Caco-2 (cell line): ENCODE results near the gene P4HTM. TPM values are rescaled to one million over a fixed set of nuclear protein-coding genes. Genes with fewer than 3 reads are reported as not detected.
A peak's percentile ranks its signal among the peaks of the same experiment; 100 is the strongest.

ENCODE experiments used
- BruUV-seq: library from RNA; stranded (reverse); fragments of 400-500 nt; replicated peaks from 2 replicates; lab custom pipeline; 2021; lab: Mats Ljungman, UMichigan
- CTCF ChIA-PET: fragments of 300-600 bp; sonication (Branson Sonifier 250); formaldehyde crosslinking; loops from one replicate; lab custom pipeline; 2022; ENCODE audit warnings: antibody characterized with exemption; lab: Charles Lee
- POLR2A ChIA-PET: fragments of 300-600 bp; sonication (Branson Sonifier 250); formaldehyde crosslinking; loops from one replicate; lab custom pipeline; 2022; ENCODE audit warnings: antibody characterized with exemption; lab: Charles Lee
- DNase-seq, 2 experiments: peaks; one replicate each; pipeline versions ENCODE4 v3.0.0 to v3.0.0-alpha.2; 2020 to 2022
- H3K27me3 ChIP-seq: replicated peaks from 2 replicates; pipeline ENCODE4 v1.6.0; 2011; ENCODE audit warnings: low read length; ENCODE audit not compliant: control insufficient read depth, insufficient read depth
- H3K36me3 ChIP-seq: 2 replicates; pipeline ENCODE4 v1.5.1; 2011; ENCODE audit warnings: low read length; ENCODE audit not compliant: control insufficient read depth, insufficient read depth
- H3K4me1 ChIP-seq: fragments of 250-450 bp; sonication (Bioruptor Pico); 2 replicates; pipeline ENCODE4 v1.5.1; 2020; ENCODE audit warnings: mild to moderate bottlenecking
- H3K4me3 ChIP-seq: 2 replicates; pipeline ENCODE4 v1.5.1; 2011; ENCODE audit warnings: low read depth, mild to moderate bottlenecking, control low read depth, low read length
- H3K9me3 ChIP-seq: fragments of 250-450 bp; sonication (Bioruptor Pico); 2 replicates; pipeline ENCODE4 v1.5.1; 2020; ENCODE audit warnings: mild to moderate bottlenecking, moderate library complexity
- H3K27ac Mint-ChIP-seq: one replicate; pipeline ENCODE4 v1.8.0; 2022; ENCODE audit warnings: mixed read lengths; ENCODE audit not compliant: unreplicated experiment
- H3K27me3 Mint-ChIP-seq: one replicate; pipeline ENCODE4 v1.8.0; 2022; ENCODE audit warnings: mixed read lengths; ENCODE audit not compliant: insufficient read depth, unreplicated experiment
- H3K36me3 Mint-ChIP-seq: one replicate; pipeline ENCODE4 v1.8.0; 2022; ENCODE audit warnings: mild to moderate bottlenecking, mixed read lengths; ENCODE audit not compliant: insufficient read depth, unreplicated experiment
- H3K4me1 Mint-ChIP-seq: one replicate; pipeline ENCODE4 v1.8.0; 2022; ENCODE audit warnings: low read depth, mixed read lengths; ENCODE audit not compliant: unreplicated experiment
- H3K4me3 Mint-ChIP-seq: one replicate; pipeline ENCODE4 v1.8.0; 2022; ENCODE audit warnings: mild to moderate bottlenecking, moderate library complexity, mixed read lengths; ENCODE audit not compliant: unreplicated experiment
- H3K9me3 Mint-ChIP-seq: one replicate; pipeline ENCODE4 v1.8.0; 2022; ENCODE audit warnings: mixed read lengths; ENCODE audit not compliant: unreplicated experiment
- intact Hi-C: fragments of 100-400 bp; cut with micrococcal nuclease; formaldehyde crosslinking; loops from one replicate; pipeline ENCODE4 v1.10.0; 2022; ENCODE audit not compliant: unreplicated experiment
- total RNA-seq: library from RNA; stranded (reverse); gene quantifications from 2 replicates; pipeline ENCODE4 v1.2.3, GENCODE V29; 2022
- TF ChIP-seq, protein P1 (sequence below), 2 experiments: fragments of 200-600 bp in 1 of 2; IDR thresholded peaks; 1 replicate in 1 of 2; 2 replicates in 1 of 2; pipeline versions ENCODE4 v1.5.1 to v1.8.0; 2011 to 2022; ENCODE audit warnings: antibody characterized with exemption in 1 of 2, control low read depth in 1 of 2, inconsistent platforms in 1 of 2, low read depth in 1 of 2, low read length in 1 of 2, mild to moderate bottlenecking in 1 of 2, moderate library complexity in 1 of 2; ENCODE audit not compliant: insufficient read depth in 1 of 2, severe bottlenecking in 1 of 2, unreplicated experiment in 1 of 2

The P4HTM gene
- total RNA-seq, 1 experiment from 2014 or later: 24.4 TPM

DNA sequence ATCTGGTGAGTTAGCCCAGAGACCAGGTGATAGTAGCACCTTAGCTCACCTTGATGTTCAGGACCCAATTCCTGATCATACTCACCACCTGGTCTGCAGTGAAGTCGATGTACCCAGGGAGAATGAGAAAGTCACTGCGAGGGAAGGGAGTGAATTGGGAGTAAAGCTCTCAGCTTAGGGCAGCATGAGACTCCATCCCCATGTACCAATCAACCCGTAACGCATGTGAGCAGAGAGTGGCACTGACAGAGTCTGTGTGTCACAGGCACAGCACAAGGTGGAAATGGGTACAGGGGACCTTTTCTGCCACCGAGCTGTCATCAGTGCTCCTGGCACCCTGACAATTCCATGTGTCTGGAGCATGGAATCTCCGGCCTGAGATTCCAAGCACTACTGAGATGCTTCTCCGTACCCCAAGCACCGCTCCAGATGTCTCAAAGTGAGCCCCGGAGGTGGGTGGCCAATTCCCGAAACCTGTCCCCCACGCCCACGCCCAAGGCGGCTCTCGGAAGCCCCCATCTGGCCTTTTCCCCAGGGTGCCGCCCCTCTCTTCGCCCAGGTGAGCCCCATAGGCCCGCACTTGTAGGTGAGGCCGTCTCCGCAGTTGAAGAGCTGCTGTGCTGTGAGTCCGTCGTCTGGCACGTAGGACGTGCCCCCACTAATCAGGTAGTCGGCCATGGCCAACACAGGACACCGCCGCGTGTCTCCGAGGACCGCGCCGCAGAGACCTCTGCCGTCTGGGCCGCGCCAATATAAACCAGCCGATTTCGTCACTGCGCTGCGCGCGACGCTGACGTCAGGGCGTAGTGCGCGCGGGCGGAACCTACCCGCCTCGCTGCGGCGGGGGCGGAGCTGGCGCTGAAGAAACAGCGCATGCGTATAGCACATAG is 38.9 kb downstream of the P4HTM start, which contains the start of gene IMPDH2:
Gene IMPDH2, minus strand, starts transcription at position 726 of the 890 bp plus-strand sequence. Its CDS starts 48 bp downstream, at position 678.
- intact Hi-C loops: loop anchor here (1.0 to 10.0 kb wide), 2 partner anchors 8 to 126 kb away; no protein-coding TSS in a partner anchor
- H3K4me1 ChIP-seq: peaks cover 12% of the 10 kb centered on the region
- no peaks in the 10 kb centered on the region for H3K9me3 ChIP-seq
- CTCF ChIA-PET: interaction anchor here (0.5 to 1.0 kb wide), 4 partner anchors 9 to 420 kb away, joined by 3 to 6 read pairs (median 4); partner anchors contain the start of gene QRICH1
- peak; percentile 91 to 94 for DNase-seq
- TF ChIP-seq, protein P1, sequence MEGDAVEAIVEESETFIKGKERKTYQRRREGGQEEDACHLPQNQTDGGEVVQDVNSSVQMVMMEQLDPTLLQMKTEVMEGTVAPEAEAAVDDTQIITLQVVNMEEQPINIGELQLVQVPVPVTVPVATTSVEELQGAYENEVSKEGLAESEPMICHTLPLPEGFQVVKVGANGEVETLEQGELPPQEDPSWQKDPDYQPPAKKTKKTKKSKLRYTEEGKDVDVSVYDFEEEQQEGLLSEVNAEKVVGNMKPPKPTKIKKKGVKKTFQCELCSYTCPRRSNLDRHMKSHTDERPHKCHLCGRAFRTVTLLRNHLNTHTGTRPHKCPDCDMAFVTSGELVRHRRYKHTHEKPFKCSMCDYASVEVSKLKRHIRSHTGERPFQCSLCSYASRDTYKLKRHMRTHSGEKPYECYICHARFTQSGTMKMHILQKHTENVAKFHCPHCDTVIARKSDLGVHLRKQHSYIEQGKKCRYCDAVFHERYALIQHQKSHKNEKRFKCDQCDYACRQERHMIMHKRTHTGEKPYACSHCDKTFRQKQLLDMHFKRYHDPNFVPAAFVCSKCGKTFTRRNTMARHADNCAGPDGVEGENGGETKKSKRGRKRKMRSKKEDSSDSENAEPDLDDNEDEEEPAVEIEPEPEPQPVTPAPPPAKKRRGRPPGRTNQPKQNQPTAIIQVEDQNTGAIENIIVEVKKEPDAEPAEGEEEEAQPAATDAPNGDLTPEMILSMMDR (IDR thresholded peaks at IDR 0.05; ENCODE audit: insufficient read depth in 1 of 2, low read depth in 1 of 2, low read length in 1 of 2, severe bottlenecking in 1 of 2, unreplicated experiment in 1 of 2): no peak
- Mint-ChIP-seq H3K4me1 (peaks cover 14% of the 10 kb centered on the region), H3K36me3 (peaks cover 93% of the 10 kb centered on the region), H3K9me3 (no peaks in the 10 kb centered on the region), H3K27ac (peak within 1 kb of the TSS; percentile 100), H3K27me3 (no peaks in the 10 kb centered on the region), H3K4me3 (peak within 1 kb of the TSS; percentile 97)
- peak within 1 kb of the TSS; percentile 52 for H3K4me3 ChIP-seq
- POLR2A ChIA-PET: interaction anchor here (0.5 to 1.7 kb wide), 14 partner anchors 7 to 446 kb away, joined by 3 to 26 read pairs (median 4); partner anchors contain the start of genes IP6K2, LAMB2, QRICH1 and USP19
- peaks cover 6% of the 10 kb centered on the region for H3K36me3 ChIP-seq
- no peaks in the 10 kb centered on the region for H3K27me3 ChIP-seq
- TSS peak; percentile 60 for BruUV-seq

DNA sequence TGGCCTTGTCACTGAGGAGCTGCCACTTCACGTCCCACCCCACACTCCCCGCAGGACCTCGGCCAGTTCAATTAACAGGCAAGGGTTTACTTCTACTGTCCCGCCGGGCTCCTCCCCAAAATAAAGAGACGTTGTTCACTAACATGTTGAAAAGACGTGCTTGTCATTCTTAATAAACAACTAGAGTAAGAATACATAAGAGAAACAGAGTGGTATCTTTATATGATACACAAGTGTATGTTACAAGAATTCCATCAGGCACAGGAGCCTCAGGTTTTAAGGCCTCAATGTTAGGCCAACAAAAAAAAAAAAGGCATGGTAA is 39.5 kb downstream of the P4HTM start:
- Histone ChIP-seq H3K4me3 (peak overlapping the region; percentile 52), H3K9me3 (no peaks in the 10 kb centered on the region), H3K27me3 (no peaks in the 10 kb centered on the region), H3K4me1 (peaks cover 12% of the 10 kb centered on the region), H3K36me3 (peaks cover 6% of the 10 kb centered on the region)
- Mint-ChIP-seq H3K36me3 (peaks cover 93% of the 10 kb centered on the region), H3K4me3 (peak overlapping the region; percentile 97), H3K27ac (peak overlapping the region; percentile 100), H3K4me1 (peaks cover 14% of the 10 kb centered on the region), H3K27me3 (no peaks in the 10 kb centered on the region), H3K9me3 (no peaks in the 10 kb centered on the region)
- ChIA-PET CTCF (interaction anchor here (0.5 to 1.0 kb wide), 4 partner anchors 9 to 420 kb away, joined by 3 to 6 read pairs (median 4); partner anchors contain the start of gene QRICH1), POLR2A (interaction anchor here (0.5 to 1.7 kb wide), 12 partner anchors 8 to 445 kb away, joined by 3 to 26 read pairs (median 4); partner anchors contain the start of genes IP6K2, LAMB2, QRICH1 and USP19)
- BruUV-seq: no TSS peak
- no peak for DNase-seq
- intact Hi-C loops: loop anchor here (1.0 to 10.0 kb wide), 2 partner anchors 8 to 125 kb away; no protein-coding TSS in a partner anchor
- TF ChIP-seq, protein P1 (IDR thresholded peaks at IDR 0.05; ENCODE audit: insufficient read depth in 1 of 2, low read depth in 1 of 2, low read length in 1 of 2, severe bottlenecking in 1 of 2, unreplicated experiment in 1 of 2): no peak

DNA sequence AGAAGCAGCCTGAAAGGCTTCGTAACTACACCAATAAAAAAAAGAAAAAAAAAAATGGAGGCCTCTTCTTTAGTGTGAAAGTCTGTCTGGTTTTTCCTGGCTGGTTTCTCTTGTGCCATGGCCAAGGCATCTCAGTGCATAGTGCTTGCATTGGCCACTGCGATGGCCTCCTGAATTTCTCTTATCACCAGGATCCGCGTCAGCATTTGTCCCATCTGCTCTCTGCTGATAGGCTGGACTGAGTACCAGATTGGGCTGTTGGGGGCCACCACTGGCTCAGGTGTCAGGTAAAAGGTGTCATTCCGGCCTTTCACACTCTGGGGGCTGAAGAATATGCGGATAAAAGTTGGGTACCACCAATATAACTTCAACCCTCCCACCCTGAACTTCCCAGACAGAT is 40.3 kb downstream of the P4HTM start:
- H3K27me3 ChIP-seq: no peaks in the 10 kb centered on the region
- TF ChIP-seq, protein P1 (IDR thresholded peaks at IDR 0.05; ENCODE audit: insufficient read depth in 1 of 2, low read depth in 1 of 2, low read length in 1 of 2, severe bottlenecking in 1 of 2, unreplicated experiment in 1 of 2): no peak
- H3K4me1 ChIP-seq: peaks cover 12% of the 10 kb centered on the region
- H3K9me3 ChIP-seq: no peaks in the 10 kb centered on the region
- DNase-seq: no peak
- Mint-ChIP-seq H3K27me3 (no peaks in the 10 kb centered on the region), H3K27ac (peak overlapping the region; percentile 100), H3K4me1 (peaks cover 14% of the 10 kb centered on the region), H3K36me3 (peaks cover 93% of the 10 kb centered on the region), H3K9me3 (no peaks in the 10 kb centered on the region), H3K4me3 (no peak overlapping the region)
- H3K36me3 ChIP-seq: peaks cover 3% of the 10 kb centered on the region
- ChIA-PET CTCF (no interaction called here), POLR2A (no interaction called here)
- no peak overlapping the region for H3K4me3 ChIP-seq
- intact Hi-C loops: no loop called here
- no TSS peak for BruUV-seq
